Tibial nerve (tissue), 4 donors: ENCODE results near the gene ATP1A4.

Experiments
- CTCF ChIP-seq, 5 experiments: fragments of 200-600 bp in 3 of 5; fragments of 450-650 bp in 2 of 5; sonication (generic) in 3 of 5; IDR thresholded peaks; one replicate each; pipeline ENCODE4 v1.5.1; 2016 to 2019; ENCODE audit warnings: antibody characterized with exemption in 5 of 5, mild to moderate bottlenecking in 3 of 5, moderate library complexity in 2 of 5
- EP300 ChIP-seq, 2 donors: sonication (generic); formaldehyde crosslinking; IDR thresholded peaks; one replicate each; pipeline ENCODE4 v1.6.1; 2017; ENCODE audit warnings: antibody characterized with exemption in 2 of 2, mild to moderate bottlenecking in 1 of 2

DNA sequence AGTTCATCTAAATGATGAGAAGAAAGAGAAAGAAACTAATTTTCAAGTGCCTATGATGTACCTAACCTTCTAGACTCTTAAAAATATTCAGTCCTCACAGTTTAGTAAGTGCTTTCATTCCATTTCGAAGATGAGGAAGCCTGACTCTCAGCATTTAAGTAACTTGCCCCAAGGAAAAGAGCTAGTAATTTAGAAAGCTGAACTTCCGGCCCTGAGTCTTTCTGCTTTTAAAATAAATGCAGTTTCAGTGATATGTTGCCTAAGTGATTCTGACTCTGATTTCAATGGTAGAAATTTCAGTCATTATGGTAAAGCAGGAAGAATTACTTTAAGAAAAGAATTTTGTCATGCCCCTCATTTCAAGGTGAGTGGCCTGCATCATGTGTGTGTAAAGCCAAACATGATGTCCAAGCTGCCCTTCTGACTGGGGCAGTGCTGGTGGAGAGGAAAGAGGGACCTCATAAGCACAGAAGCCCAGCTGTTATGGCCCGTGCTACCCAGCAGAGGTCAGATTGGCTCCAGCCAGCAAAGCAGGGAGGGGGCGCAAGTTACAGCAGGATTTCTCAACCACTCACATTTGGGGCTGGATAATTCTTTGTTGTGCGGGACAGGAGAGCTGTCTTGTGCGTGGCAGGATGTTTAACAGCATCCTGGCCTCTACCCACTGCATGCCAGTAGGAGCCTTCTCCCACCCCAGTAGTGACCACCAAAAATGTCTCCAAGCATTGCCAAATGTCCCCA lies 10.7 kb downstream of the ATP1A4 start:
- TF ChIP-seq EP300 (IDR thresholded peaks at IDR 0.05) (no peak), CTCF (IDR thresholded peaks at IDR 0.05) (peak in 3 of 5 experiments; percentile 44 to 47 (median 47))
